Measurements from ENCODE around the gene UBA5.

The UBA5 gene

DNA sequence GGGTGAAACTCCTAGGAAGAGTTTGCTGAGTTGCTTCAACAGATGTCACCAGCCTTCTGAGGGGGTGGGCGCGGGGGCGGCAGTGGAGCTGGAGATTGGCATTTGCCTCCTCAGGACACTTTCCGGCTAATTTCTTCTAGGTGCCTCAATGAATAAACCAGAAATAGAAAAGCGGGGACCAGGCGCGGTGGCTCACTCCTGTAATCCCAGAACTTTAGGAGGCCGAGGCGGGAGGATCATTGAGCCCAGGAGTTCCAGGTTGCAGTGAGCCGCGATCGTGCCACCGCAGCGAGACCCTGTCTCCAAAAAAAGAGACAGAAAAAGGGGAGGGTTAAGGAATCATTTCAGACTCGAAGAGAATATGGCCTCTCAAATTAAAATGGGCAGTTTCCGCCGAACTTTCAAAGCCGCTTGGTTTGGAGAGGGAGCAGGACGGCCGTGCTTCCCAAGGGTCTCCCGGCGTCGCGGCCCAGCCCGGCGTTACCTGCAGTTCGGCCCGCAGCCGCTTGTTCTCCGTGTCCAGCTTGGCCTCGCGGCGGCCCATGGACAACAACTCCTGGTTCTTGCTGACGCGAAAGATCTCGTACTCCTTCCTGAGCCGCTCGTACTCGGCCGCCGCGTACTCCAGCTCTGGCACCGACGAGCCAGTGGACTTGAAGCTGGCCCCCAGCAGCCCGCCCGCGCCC is 61.5 kb downstream of the UBA5 start:
- DNase-seq (ENCODE audit: low read depth), result peak; percentile 76
- peak; percentile 33 for TF ChIP-seq CTCF (IDR thresholded peaks at IDR 0.05; ENCODE audit: low read length, missing control alignments)
- peak overlapping the region; percentile 78 for H3K4me3 ChIP-seq (replicated peaks; ENCODE audit: low read depth, low read length)

GRCh38 chr3:132722165-132723023 is 62.3 kb downstream of the UBA5 start, which contains the start of gene NPHP3:
NPHP3 (minus strand) TSS chr3:132722409; CDS start chr3:132722355, 54 bp downstream.
- H3K4me3 ChIP-seq (replicated peaks; ENCODE audit: low read depth, low read length), result peak within 1 kb of the TSS; percentile 78
- DNase-seq (ENCODE audit: low read depth), result peak; percentile 98
- TF ChIP-seq CTCF (IDR thresholded peaks at IDR 0.05; ENCODE audit: low read length, missing control alignments), result no peak

GRCh38 chr3:132723024-132723950 is 63.2 kb downstream of the UBA5 start:
- DNase-seq (ENCODE audit: low read depth), result no peak
- peak overlapping the region; percentile 58 for H3K4me3 ChIP-seq (replicated peaks; ENCODE audit: low read depth, low read length)
- no peak for TF ChIP-seq CTCF (IDR thresholded peaks at IDR 0.05; ENCODE audit: low read length, missing control alignments)

DNA sequence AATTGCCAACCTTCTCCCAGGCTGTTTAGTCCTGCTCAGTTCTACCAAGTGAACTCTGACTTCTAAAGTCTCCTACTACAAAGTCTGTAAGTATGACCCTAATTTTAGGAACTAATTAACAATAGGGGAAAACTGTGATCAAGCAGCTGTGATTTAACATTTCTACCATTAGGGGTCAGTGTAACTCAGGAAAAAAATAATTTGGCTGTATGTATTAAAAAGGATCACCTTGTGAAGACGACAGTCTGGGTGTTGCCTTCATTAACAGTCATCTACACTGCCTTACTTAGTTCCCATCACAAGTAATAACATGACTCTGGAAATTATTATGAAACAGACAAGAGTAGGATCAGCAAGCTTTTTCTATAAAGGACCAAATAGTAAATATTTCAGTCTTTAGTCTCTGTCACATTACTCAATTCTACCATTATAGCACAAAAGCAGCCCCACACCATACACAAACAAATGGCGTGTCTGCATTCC is 66.3 kb downstream of the UBA5 start:
- peak; percentile 51 for DNase-seq (ENCODE audit: low read depth)
- no peak overlapping the region for H3K4me3 ChIP-seq (replicated peaks; ENCODE audit: low read depth, low read length)
- peak; percentile 60 for TF ChIP-seq CTCF (IDR thresholded peaks at IDR 0.05; ENCODE audit: low read length, missing control alignments)

Data from fibroblast of pulmonary artery (primary cell).